ENCODE measurements around the gene NAALADL1.

Gene NAALADL1

DNA sequence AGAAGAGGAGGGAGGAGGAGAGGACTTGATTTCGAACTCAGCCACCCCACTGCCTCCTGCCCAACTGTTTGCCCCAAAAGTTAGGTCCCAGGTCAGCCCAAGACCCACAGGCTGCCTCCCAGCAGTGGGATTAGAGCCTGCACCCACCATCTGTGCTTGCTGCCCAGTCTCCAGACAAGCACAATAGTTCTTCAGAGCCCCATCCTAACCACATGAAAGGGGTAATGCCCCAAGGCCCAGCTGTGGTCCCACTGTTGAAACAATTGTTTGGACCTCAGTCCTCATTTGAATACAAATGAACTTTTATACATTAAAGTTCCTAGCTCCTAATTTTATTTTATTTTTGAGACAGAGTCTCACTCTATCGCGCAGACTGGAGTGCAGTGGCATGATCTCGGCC, 32.3 kb upstream of the NAALADL1 start:
- Histone ChIP-seq H3K4me3 (replicated peaks; ENCODE audit: low read depth, low read length) (no peak overlapping the region), H3K27me3 (replicated peaks; ENCODE audit: control insufficient read depth, insufficient read depth, low read length) (no peaks in the 10 kb centered on the region), H3K36me3 (ENCODE audit: control insufficient read depth, insufficient read depth, low read length) (peaks cover 26% of the 10 kb centered on the region)
- TF ChIP-seq, protein P1, sequence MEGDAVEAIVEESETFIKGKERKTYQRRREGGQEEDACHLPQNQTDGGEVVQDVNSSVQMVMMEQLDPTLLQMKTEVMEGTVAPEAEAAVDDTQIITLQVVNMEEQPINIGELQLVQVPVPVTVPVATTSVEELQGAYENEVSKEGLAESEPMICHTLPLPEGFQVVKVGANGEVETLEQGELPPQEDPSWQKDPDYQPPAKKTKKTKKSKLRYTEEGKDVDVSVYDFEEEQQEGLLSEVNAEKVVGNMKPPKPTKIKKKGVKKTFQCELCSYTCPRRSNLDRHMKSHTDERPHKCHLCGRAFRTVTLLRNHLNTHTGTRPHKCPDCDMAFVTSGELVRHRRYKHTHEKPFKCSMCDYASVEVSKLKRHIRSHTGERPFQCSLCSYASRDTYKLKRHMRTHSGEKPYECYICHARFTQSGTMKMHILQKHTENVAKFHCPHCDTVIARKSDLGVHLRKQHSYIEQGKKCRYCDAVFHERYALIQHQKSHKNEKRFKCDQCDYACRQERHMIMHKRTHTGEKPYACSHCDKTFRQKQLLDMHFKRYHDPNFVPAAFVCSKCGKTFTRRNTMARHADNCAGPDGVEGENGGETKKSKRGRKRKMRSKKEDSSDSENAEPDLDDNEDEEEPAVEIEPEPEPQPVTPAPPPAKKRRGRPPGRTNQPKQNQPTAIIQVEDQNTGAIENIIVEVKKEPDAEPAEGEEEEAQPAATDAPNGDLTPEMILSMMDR (IDR thresholded peaks at IDR 0.05; ENCODE audit: insufficient read depth, low read length, poor library complexity, severe bottlenecking), result no peak
- no peak for DNase-seq (ENCODE audit: extremely low read depth, insufficient read length)

DNA sequence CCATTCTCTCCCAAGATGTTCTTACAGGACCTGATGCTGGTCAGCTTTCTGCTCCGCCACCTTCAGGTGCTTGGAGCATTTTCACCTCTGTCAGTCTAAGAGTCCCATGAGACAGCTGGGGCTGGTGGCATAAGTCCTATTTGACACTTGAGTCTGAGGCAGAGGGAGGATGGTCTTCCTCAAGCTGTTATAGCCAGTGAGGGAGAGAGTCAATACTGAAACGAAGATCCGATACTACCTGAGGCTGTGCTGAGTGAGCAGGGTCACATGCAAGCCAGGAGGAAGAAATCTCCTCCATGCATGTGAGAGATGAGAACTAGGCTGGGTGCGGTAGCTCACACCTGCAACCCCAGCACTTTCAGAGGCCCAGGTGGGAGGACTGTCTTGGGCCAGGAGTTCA, 31.3 kb upstream of the NAALADL1 start:
- TF ChIP-seq, protein P1 (IDR thresholded peaks at IDR 0.05; ENCODE audit: insufficient read depth, low read length, poor library complexity, severe bottlenecking), result no peak
- H3K36me3 ChIP-seq (ENCODE audit: control insufficient read depth, insufficient read depth, low read length), result peaks cover 26% of the 10 kb centered on the region
- H3K27me3 ChIP-seq (replicated peaks; ENCODE audit: control insufficient read depth, insufficient read depth, low read length), result no peaks in the 10 kb centered on the region
- DNase-seq (ENCODE audit: extremely low read depth, insufficient read length), result no peak
- no peak overlapping the region for H3K4me3 ChIP-seq (replicated peaks; ENCODE audit: low read depth, low read length)

DNA sequence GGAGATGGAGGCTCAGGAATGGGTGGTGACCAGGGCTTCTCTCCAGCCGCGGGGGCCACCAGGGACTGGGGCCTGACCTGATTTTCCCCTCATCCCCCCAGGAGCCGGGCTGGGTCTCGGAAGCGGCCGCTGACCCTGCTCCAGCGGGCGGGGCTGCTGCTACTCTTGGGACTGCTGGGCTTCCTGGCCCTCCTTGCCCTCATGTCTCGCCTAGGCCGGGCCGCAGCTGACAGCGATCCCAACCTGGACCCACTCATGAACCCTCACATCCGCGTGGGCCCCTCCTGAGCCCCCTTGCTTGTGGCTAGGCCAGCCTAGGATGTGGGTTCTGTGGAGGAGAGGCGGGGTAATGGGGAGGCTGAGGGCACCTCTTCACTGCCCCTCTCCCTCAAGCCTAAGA, 29.5 kb upstream of the NAALADL1 start:
- Histone ChIP-seq H3K27me3 (replicated peaks; ENCODE audit: control insufficient read depth, insufficient read depth, low read length) (no peaks in the 10 kb centered on the region), H3K4me3 (replicated peaks; ENCODE audit: low read depth, low read length) (no peak overlapping the region), H3K36me3 (ENCODE audit: control insufficient read depth, insufficient read depth, low read length) (peaks cover 26% of the 10 kb centered on the region)
- TF ChIP-seq, protein P1 (IDR thresholded peaks at IDR 0.05; ENCODE audit: insufficient read depth, low read length, poor library complexity, severe bottlenecking), result no peak
- DNase-seq (ENCODE audit: extremely low read depth, insufficient read length), result no peak

DNA sequence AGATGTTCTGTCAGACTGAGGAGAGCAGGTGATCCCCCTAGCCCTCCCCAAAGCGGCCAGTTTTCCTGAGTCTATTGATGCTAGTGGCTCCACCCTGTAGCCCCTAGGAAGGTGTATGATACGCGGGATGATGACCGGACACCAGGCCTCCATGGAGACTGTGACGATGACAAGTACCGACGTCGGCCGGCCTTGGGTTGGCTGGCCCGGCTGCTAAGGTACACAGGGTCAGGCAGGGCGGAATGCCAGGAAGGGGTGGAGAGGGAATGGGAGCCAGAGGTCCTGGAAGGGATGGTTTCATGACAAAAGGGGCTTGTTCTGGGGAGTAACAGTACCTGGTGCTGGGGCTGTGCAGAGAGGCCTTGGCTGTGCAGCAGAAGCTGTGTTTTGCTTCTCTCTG, 28.9 kb upstream of the NAALADL1 start:
- TF ChIP-seq, protein P1 (IDR thresholded peaks at IDR 0.05; ENCODE audit: insufficient read depth, low read length, poor library complexity, severe bottlenecking), result no peak
- Histone ChIP-seq H3K4me3 (replicated peaks; ENCODE audit: low read depth, low read length) (no peak overlapping the region), H3K27me3 (replicated peaks; ENCODE audit: control insufficient read depth, insufficient read depth, low read length) (no peaks in the 10 kb centered on the region), H3K36me3 (ENCODE audit: control insufficient read depth, insufficient read depth, low read length) (peaks cover 26% of the 10 kb centered on the region)
- no peak for DNase-seq (ENCODE audit: extremely low read depth, insufficient read length)

DNA sequence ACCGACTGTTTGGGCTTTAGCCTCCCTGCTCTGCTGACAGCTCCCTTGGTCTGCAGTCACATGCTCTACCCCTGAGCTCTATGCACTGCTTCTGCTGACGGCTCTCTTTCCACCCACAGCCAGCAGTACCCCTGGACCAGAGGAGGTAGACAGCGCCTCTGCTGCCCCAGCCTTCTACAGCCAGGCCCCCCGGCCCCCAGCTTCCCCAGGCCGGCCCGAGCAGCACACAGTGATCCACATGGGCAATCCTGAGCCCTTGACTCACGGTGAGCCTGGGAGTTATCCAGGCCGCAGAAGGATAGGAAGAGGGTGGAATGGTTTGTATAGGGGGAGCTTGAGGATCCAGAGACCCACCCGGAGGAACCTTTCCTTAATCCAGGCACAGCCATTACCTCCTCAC, 28.5 kb upstream of the NAALADL1 start:
- H3K36me3 ChIP-seq (ENCODE audit: control insufficient read depth, insufficient read depth, low read length), result peaks cover 26% of the 10 kb centered on the region
- TF ChIP-seq, protein P1 (IDR thresholded peaks at IDR 0.05; ENCODE audit: insufficient read depth, low read length, poor library complexity, severe bottlenecking), result no peak
- H3K27me3 ChIP-seq (replicated peaks; ENCODE audit: control insufficient read depth, insufficient read depth, low read length), result no peaks in the 10 kb centered on the region
- H3K4me3 ChIP-seq (replicated peaks; ENCODE audit: low read depth, low read length), result no peak overlapping the region
- DNase-seq (ENCODE audit: extremely low read depth, insufficient read length), result no peak

DNA sequence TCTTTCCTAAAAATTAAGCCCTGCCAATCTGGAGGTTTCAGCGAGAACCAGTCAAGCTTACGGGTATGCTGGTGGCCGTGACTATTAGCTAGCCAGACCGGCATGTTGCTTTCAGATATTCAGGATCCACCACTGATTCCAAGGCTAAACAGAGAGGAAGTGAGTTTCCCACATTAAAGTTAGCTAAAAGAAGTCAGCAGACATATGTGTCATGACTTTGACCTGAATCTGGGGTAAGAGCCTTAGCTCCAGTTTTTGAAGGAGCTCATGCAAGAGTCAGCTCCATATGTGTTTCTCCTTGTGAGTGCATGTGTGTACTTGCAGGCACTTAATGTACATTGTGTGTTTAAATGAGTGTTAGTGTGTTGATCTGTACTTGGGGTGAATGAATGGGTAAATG, 27.1 kb upstream of the NAALADL1 start:
- TF ChIP-seq, protein P1 (IDR thresholded peaks at IDR 0.05; ENCODE audit: insufficient read depth, low read length, poor library complexity, severe bottlenecking), result no peak
- H3K36me3 ChIP-seq (ENCODE audit: control insufficient read depth, insufficient read depth, low read length), result peaks cover 26% of the 10 kb centered on the region

More for the DNA sequence above, 27.1 kb upstream of the NAALADL1 start:
- no peaks in the 10 kb centered on the region for H3K27me3 ChIP-seq (replicated peaks; ENCODE audit: control insufficient read depth, insufficient read depth, low read length)
- no peak for DNase-seq (ENCODE audit: extremely low read depth, insufficient read length)
- no peak overlapping the region for H3K4me3 ChIP-seq (replicated peaks; ENCODE audit: low read depth, low read length)
